NCI-H1048 (cell line): ENCODE measurements around the gene RBM15B.
A peak's percentile ranks its signal among the peaks of the same experiment; 100 is the strongest.
"Not testable (repeated sequence)": the region's sequence is repeated elsewhere in the genome, so short reads cannot be mapped to it uniquely, and the experiment has no call there.

Experiments used
- DNase-seq: peaks from one replicate; lab custom pipeline; 2025; lab: John Stamatoyannopoulos, UW

RBM15B gene

DNA sequence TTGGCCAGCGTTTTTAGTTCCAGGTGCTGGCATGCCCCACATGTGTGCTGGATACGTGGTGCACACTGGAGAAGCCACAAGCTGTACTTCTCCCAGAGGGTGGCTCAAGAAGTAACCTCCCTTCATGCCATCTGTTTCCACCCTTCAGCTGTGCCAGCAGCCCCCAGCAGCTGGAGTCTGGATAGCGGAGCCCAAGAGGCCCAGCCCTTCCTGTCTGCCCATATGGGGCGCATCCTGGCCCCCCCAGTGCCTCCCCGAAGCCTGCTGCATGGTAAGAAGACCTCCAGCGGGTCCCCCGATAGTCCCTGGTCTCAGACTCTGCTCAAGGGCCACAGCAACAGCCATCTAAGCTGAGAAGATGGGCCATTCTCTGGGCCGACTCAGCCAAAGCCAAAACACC lies 11.8 kb upstream of the RBM15B start:
- no peak for DNase-seq

DNA sequence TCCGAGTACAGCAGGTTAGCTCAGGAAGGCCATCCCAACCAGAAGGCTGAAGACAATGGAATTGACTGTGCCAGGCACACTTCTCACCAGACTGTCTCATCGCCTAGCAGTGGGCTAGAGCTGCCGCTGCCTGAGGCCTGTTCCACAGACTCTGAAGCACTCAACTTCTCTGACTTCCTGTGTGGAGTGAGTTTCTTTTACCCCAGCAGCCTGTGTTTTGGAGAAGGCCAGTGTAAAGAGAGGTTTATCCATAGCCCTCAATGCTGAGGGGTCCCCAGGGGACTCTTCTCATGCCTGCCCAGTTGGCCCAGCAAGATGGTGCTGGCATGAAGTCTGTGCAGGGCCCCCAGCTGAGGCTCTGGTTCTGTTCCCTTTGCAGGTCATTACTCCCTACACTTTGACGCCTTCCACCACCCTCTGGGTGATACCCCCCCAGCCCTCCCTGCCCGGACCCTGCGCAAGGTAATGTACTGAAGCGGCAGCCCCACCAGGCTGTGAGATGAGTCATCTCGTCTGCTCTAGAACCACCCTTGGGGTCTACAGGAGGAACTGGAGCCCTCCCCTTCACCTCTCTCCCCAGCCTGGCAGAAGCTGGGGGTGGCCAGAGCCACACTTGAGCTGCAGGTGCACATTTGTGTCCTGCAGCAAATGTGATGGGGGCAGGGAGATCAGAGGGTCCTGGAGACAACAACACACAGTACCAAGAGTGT lies 11.2 kb upstream of the RBM15B start:
- no peak for DNase-seq

DNA sequence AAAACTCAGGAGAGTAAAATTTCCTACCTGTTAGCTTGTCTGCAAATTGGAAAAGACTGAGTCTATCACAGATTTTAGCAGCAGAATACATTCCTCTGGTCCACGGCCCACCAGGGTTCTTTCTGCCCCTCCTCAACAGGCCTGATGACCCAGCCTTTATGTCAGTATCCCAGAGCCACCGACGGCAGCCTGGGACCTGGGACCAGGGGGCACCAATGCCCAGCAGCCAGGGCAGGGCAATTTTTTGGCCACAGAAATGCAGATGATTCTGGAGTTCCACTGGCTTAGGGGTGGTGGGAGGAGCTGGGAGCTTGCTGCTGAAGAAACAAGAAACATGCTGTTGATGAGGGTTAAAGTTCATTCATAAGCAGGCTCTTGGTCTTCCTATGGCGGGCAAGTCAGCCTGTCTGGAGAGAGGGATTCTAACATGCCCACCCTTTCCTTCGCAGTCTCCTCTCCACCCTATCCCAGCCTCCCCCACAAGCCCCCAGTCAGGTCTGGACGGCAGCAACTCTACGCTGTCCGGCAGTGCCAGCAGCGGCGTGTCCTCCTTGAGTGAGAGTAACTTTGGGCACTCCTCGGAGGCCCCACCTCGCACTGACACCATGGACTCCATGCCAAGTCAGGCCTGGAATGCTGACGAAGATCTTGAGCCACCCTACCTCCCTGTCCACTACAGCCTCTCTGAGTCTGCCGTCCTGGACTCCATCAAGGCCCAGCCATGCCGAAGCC lies 10.3 kb upstream of the RBM15B start:
- DNase-seq, result no peak

DNA sequence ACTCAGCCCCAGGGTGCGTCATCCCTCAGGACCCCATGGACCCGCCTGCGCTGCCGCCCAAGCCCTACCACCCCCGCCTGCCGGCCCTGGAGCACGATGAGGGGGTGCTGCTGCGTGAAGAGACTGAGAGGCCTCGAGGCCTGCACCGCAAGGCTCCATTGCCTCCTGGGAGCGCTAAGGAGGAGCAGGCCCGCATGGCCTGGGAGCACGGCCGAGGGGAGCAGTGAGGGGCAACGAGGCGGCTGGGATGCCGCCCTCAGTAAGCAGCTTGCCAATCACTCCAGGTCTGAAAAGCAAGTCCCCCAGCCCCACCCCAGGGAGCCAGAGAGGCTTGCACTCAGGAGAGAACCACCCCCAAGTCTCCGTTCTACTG lies 9.8 kb upstream of the RBM15B start:
- DNase-seq, result no peak

DNA sequence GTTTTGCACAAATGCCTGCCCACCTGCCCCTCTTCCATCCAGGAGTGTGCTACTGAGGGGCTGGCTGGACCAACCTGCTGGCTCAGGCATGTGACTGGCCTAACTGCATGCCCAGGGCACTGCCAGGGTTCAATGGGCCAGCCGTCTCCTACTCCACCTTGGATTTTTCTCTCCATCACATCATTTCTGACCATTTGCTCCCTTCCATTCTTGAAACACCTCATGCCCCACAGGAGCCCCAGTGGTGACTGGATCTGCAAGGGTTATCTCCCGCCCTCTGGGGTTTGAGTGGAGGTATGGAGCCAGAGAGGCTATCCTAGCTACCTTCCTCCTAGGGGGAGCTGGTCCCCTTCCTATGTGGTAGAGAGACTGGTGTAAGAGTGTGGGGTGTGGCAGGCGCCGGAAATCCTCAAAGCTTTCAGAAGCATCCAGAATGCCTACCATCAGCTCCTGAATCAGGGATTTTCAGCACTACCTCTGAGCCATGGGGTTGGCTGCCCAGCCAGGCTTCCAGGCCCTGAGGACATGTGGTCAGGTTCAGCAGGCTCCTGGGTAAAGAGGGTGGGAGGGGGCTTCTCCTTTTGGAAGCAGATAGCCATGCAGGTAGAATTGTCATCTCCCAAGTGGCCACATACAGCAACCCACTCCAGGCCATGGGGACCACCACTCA lies 8.9 kb upstream of the RBM15B start:
- no peak for DNase-seq

DNA sequence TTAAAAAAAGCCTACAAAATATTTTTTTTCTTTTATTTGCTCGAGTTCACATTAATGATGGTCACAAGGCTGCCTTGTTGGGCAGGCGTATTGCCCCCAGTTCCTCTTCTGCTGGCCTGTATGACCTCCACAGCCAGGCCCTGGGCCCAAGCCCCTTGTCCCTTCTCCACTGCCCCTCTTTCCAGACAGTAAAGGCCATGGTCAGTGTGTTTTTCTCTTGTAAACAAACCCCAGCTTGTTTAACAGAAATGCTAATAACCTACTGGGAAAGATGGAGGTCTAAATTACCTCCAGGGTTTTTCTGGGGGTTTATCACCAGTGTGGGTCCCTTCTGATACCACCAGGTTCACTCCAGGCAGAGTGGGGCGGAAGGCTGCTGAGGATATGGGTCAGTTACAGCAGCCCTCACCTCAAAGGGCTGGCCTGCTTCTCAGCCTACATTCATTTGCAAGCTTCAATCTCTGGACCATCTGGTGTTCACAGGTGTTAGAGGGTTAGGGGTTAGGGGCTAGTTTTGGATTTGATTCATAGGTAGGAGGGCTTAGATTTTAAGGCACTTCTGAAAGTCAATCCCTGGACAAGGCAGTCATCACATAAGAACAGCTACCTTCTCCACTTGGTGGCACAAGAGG lies 8.0 kb upstream of the RBM15B start:
- no peak for DNase-seq

DNA sequence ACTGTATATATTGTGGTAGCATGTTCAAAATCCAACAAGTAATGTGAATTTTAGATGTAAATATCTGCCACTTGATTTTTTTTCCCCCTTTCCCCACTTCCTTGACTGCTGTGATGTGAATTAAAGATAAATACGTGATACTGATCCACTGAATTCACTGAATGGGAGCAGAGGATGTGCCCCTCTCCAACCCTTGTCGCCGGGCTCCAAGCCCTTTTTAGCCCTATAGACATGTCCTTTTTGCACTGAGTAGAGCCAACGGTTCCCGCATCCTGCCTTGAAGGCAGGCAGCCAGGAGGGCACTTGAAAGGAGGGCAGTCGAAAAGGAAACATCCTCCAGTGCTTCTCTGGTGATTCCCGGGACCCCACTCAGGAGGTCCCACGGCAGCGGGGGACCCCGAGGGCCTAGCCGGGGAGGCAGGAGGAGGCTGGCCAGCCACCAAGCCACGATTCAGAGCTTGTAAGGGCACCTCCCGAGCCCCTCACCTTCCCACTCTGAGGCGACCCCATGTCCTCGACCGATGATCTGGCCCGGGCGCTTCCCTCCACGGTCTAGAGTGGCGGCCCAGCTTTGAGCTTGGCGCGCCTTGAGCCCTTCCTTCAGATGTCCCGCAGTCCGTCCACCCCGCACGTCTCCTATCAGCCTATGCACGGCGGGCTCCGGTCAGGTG lies 6.9 kb upstream of the RBM15B start:
- DNase-seq, result no peak

DNA sequence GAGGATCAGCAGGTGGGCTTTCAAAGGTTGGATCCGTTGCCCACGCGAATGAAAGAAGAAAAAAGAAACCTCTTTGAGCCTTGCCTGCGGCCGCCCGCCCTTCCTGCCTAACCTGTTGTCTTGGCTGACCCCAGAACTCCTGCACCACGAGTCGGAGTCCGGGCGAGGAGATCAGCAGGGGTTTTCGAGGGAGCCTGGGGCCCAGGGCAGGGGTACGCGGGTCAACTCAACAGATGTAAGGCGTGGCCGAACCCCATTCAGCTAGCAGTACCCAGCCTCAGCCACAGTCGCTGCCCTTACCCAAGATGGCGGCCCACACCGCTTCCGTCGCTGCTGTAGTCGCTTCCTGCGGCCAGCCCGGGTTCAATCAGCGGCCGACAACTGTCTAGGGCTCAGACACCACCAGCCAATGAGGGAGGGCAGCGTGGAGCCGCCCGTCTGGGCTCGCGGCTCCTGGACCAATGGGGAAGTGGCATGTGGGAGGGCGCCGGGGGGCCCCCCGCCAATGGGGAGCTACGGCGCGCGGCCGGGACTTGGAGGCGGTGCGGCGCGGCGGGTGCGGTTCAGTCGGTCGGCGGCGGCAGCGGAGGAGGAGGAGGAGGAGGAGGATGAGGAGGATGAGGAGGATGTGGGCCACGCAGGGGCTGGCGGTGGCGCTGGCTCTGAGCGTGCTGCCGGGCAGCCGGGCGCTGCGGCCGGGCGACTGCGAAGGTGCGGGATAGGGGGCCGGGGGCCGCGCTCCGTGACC lies 6.2 kb upstream of the RBM15B start, which contains the start of gene MANF:
MANF (plus strand) TSS at position 566 of the 748 bp plus-strand sequence; CDS start at position 618, 52 bp downstream.
- peak; percentile 95 for DNase-seq

DNA sequence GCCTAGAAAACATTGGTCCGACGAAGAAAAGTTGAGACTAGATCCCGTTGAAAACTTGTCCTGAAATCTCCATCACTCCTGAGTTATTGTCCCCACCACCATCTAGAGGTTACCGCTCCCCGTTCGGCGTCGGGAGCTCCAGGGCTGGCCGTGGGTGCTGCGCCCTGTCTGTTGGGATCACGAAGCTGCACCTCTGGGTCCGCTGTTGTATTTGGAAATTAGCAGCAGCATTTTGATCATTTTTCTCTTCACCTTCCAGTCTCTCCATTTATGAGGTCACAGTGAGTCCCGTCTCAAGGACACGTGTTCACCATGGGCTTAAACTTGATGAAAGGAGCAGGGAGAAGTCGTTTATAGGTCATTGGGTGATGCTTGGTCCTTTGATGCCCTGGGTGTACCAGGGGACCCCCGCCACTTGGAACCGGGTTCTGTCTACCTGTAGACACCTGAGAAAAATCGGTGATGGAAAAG lies 5.4 kb upstream of the RBM15B start:
- no peak for DNase-seq

DNA sequence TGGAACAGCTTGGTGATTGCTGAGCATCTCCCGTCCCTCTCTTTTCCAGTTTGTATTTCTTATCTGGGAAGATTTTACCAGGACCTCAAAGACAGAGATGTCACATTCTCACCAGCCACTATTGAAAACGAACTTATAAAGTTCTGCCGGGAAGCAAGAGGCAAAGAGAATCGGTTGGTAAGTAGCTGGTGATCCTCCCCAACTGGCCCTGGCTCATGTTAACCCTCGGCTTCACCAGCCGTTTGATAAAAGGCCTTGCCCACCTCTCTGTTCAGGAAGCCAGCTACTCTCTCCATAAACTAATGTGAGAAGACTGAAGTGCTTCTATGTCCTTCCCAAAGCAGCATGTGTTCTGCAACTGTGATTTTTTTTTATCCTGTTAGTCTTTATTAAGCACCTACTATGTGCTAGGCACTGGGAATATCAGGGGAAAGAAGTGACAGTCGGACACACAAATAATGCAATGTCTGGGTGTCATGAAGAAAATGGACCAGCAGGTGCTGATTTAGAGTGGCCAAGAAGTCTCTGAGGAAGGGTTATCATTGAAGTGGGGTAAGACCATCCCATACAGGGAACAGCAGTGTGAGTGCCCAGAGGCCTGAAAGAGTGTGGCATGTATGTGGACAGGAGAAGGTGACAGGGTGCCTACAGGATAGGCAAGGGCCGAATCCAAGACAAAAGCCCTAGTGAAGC lies 4.8 kb upstream of the RBM15B start:
- no peak for DNase-seq

DNA sequence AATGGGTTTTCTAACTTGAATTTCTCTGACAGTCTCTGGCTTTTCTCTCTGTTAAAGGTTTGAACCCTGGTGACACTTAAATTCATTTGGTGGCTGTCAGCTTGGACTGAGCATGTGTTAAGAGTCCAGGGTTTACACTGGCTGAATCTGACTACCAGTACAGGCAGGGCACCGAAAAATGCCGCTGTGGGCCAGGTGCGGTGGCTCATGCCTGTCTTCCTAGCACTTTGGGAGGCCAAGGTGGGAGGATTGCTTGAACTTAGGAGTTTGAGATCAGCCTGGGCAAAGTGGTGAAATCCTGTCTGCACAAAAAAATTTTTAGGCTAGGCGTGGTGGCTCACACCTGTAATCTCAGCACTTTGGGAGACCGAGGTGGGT lies 4.2 kb upstream of the RBM15B start:
- no peak for DNase-seq

DNA sequence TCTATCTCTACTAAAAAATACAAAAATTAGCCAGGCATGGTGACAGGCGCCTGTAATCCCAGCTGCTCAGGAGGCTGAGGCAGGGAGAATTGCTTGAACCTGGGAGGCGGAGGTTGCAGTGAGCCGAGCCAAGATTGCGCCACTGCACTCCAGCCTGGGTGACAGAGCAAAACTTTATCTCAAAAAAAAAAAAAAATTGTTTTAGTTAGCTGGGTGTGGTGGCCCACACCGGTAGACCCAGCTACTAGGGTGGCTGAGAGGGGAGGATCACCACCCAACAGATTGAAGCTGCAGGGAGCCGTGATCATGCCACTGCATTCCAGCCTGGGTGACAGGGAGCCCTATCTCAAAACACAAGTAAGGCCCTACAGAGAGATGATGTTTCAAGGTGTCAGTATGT lies 3.8 kb upstream of the RBM15B start:
- DNase-seq, result not testable (repeated sequence)

DNA sequence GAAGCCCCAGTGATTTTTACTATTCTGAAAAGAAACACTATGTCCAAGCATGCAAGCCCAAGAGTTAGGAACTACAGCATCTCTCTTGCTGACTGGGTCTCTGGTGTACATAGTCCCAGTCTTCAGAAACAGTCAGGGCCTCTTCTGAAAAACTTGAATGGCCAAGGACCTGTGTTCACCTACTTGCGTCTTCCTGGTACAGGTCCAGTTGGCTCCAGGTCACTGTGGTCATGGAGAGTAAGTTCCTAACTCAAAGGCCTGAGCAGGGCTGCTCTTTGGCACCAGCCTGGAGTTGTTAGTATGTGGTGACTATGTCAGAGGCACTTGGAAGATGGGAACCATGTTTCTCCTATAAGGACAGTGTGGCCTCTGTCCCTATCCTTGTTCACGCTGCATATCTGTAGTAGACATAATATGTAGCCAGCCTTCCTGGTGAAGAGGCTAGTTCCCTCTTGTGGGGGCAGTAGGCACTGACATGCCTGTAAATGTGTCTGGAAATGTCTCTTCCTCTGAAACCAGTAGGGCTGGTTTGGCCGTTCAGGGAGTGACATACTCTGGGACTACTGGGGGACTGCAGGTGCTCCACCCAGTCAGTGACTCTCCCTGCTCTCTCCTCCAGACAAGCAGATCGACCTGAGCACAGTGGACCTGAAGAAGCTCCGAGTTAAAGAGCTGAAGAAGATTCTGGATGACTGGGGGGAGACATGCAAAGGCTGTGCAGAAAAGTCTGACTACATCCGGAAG lies 2.6 kb upstream of the RBM15B start:
- no peak for DNase-seq

DNA sequence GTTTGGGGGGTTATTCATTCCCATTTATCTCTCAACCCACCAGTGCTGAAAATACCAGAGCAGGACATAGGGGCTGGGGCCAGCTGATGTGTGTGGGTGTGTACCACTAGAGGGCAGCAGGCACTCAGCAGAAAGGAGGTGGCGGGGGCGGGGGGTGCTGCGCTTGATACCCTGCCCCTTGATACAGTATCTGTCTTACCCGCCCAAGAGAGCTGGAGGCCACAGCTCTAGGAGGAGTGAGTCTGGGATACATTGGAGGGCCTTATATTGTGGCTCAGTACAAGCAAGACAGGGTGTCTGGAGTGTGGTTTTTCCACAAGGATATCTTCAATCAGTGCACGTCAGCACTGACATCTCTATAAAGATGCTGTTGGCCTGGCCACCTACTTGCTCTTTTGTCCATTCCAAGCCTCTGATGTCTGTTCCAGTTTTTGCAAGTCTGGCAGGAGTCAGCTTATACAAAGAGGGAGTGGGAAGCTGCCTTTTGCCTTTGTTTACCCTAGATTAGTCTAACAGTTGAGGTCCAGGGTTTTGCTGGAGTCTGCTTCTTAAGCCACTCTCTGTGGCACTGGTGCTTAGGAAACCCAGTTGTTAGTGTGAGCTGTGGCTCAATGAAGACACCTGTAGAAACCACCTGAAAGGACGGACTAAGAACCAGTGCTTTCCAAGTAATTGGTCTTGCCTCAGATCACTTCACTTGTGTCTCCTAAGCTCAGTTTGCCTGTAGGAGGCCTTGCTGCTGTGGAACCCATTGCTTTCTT lies 1.5 kb upstream of the RBM15B start:
- peak; percentile 26 for DNase-seq

DNA sequence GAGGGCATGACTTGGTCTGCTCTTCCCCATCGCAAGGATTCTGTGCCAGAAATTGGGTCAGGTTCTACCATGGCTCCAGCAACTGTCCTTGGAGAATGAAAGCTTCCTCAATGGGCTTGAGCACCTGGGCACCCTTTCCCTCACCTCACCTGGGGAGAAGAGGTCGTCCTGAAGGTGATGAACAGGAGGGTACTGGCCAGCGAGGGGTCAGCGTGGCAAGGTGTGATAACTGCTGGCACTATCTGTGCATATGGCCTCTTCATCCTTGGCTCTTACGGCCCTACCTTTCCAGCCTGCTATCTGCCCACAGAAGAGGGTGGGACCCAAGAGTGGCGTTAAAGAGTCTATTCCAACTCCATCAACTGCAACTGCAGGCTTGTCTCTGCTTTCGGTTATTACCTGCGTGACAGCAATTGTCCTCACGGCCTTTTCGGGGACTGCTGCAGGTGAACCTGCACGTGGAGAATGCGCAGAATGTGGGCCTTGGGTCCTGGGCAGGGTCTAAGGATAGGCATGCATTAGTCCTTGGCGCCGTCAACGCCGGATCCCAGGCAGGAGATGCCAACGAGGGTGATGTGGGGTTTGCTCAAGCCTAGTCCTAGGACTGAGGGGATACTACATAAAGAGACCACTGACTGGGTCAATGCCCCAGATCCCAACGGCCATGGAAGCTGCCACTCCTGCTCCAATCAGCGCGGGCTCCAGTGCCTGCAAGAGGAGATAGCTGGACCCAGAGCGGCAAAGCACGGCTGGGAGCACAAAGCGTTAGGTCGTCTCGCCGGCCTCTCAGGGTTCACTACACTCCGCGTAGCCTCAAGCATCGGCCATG lies 625 bp upstream of the RBM15B start:
- DNase-seq, result no peak

DNA sequence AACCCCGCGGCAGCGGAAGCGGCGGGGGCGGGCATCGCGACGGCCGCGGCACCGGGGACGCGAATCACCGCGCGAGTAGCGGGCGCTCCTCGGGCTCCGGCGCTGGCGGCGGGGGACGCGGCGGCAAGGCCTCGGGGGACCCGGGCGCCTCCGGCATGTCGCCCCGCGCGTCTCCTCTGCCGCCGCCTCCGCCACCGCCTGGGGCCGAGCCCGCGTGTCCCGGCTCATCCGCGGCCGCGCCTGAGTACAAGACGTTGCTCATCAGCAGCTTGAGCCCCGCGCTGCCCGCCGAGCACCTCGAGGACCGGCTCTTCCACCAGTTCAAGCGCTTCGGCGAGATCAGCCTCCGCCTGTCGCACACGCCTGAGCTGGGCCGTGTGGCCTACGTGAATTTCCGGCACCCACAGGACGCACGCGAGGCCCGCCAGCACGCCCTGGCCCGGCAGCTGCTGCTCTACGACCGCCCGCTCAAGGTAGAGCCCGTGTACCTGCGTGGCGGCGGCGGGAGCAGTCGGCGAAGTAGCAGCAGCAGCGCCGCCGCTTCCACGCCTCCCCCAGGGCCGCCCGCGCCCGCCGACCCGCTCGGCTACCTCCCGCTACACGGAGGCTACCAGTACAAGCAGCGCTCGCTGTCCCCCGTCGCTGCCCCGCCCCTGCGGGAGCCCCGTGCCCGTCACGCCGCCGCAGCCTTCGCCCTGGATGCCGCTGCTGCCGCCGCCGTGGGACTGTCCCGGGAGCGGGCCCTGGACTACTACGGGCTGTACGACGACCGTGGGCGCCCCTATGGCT lies 675 bp downstream of the RBM15B start:
- DNase-seq, result no peak

DNA sequence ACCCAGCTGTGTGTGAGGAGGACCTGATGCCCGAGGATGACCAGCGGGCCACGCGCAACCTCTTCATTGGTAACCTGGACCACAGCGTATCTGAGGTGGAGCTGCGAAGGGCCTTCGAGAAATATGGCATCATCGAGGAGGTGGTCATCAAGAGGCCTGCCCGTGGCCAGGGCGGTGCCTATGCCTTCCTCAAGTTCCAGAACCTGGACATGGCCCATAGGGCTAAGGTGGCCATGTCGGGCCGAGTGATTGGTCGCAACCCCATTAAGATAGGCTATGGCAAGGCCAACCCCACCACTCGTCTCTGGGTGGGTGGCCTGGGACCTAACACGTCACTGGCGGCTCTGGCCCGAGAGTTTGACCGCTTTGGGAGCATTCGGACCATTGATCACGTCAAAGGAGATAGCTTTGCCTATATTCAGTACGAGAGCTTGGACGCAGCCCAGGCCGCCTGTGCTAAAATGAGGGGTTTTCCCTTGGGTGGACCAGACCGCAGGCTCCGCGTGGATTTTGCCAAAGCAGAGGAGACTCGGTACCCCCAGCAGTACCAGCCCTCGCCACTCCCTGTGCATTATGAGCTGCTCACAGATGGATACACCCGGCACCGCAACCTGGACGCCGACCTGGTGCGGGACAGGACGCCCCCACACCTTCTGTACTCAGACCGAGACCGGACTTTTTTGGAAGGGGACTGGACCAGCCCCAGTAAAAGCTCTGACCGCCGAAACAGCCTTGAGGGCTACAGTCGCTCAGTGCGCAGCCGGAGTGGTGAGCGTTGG lies 1.5 kb downstream of the RBM15B start:
- no peak for DNase-seq
